Small intestine (tissue), 4 donors: ENCODE data around the gene PDZK1. TPM values are rescaled to one million over a fixed set of nuclear protein-coding genes. Genes with fewer than 3 reads are reported as not detected.

Source experiments
- polyA plus RNA-seq, 4 donors: library from polyadenylated mRNA; stranded (reverse) in 3 of 4; unstranded in 1 of 4; fragments of 200-250 nt in 3 of 4; fragments of 120-200 nt in 1 of 4; gene quantifications; one replicate each; pipeline versions ENCODE4 v1.2.1 to v1.2.3, GENCODE V29; 2013
- donor health status: healthy with polysubstance abuse.
- donor health status: Bipolar disorder and iron deficiency.
- donor health status: healthy.

PDZK1 gene
- polyA plus RNA-seq, 4 donors, result 15.1 to 268 (median 87.0) TPM

Other genes with a start within 250 kb of the PDZK1 start
- 10 to 100 TPM; 16.5 to 47.0 (median 22.7) TPM for gene GPR89A, start 99.4 kb downstream of the PDZK1 start, polyA plus RNA-seq
- gene CD160, start 12.1 kb upstream of the PDZK1 start, polyA plus RNA-seq, result 1 to 10 TPM in 2 of 4 donors, under 1 TPM in 2; 0.34 to 4.3 (median 1.1) TPM
- gene RNF115, start 116.7 kb upstream of the PDZK1 start, polyA plus RNA-seq, result 10 to 100 TPM in 1 of 4 donors, 1 to 10 TPM in 3; 2.7 to 12.3 (median 4.0) TPM
- 10 to 100 TPM; 11.6 to 25.2 (median 17.3) TPM for gene POLR3C, start 116.8 kb upstream of the PDZK1 start, polyA plus RNA-seq
- gene NUDT17, start 138.3 kb upstream of the PDZK1 start, polyA plus RNA-seq, result 1 to 10 TPM in 3 of 4 donors, under 1 TPM in 1; 0.54 to 4.4 (median 1.6) TPM
- 10 to 100 TPM in 2 of 4 donors, 1 to 10 TPM in 2; 5.9 to 21.7 (median 9.2) TPM for gene PIAS3, start 151.7 kb upstream of the PDZK1 start, polyA plus RNA-seq
- 1 to 10 TPM in 2 of 4 donors, under 1 TPM in 1, not detected in 1; 0.61 to 1.8 (median 1.1) TPM for gene ANKRD35, start 178.5 kb upstream of the PDZK1 start, polyA plus RNA-seq
- 1 to 10 TPM in 1 of 4 donors, under 1 TPM in 3; 0.52 to 1.9 (median 0.61) TPM for gene ITGA10, start 202.7 kb upstream of the PDZK1 start, polyA plus RNA-seq
- 10 to 100 TPM; 30.6 to 41.2 (median 33.5) TPM for gene PEX11B, start 211.3 kb upstream of the PDZK1 start, polyA plus RNA-seq
- gene RBM8A, start 220.1 kb upstream of the PDZK1 start, polyA plus RNA-seq, result 100 to 1,000 TPM in 2 of 4 donors, 10 to 100 TPM in 2; 62.2 to 151 (median 105) TPM